CD14-positive monocyte (primary cell): ENCODE data around the gene CD226. TPM values are rescaled to one million over a fixed set of nuclear protein-coding genes. Genes with fewer than 3 reads are reported as not detected.

Experiments
- DNase-seq, 3 donors: peaks; one replicate each; pipeline ENCODE4 v3.0.0-alpha.2; 2011 to 2022
- H2AFZ ChIP-seq: 2 replicates; pipeline ENCODE4 v1.6.0; 2012; ENCODE audit warnings: mild to moderate bottlenecking, low read depth, low read length, inconsistent platforms; ENCODE audit not compliant: insufficient read depth, poor library complexity, severe bottlenecking
- H3K27ac ChIP-seq, 2 donors: 1 replicate in 1 of 2; 2 replicates in 1 of 2; pipeline ENCODE4 v1.5.1; 2012 to 2013; ENCODE audit warnings: low read length in 2 of 2, control low read depth in 1 of 2, inconsistent platforms in 1 of 2, low read depth in 1 of 2, mild to moderate bottlenecking in 1 of 2
- H3K27me3 ChIP-seq, 2 donors: one replicate each; pipeline versions ENCODE4 v1.6.0 to v1.6.1; 2011 to 2013; ENCODE audit warnings: low read length in 2 of 2; ENCODE audit not compliant: control insufficient read depth in 2 of 2, insufficient read depth in 2 of 2
- H3K36me3 ChIP-seq, 2 donors: replicated peaks in 1 of 2; 1 replicate in 1 of 2; 2 replicates in 1 of 2; pipeline versions ENCODE4 v1.5.1 to v1.6.1; 2012 to 2013; ENCODE audit warnings: low read length in 2 of 2, control low read depth in 1 of 2, inconsistent platforms in 1 of 2, mild to moderate bottlenecking in 1 of 2; ENCODE audit not compliant: insufficient read depth in 2 of 2, control insufficient read depth in 1 of 2
- H3K4me1 ChIP-seq, 2 donors: 1 replicate in 1 of 2; 2 replicates in 1 of 2; pipeline versions ENCODE4 v1.5.1 to v1.6.1; 2012 to 2013; ENCODE audit warnings: low read length in 2 of 2, control low read depth in 1 of 2, inconsistent platforms in 1 of 2, mild to moderate bottlenecking in 1 of 2, moderate library complexity in 1 of 2; ENCODE audit not compliant: insufficient read depth in 2 of 2, control insufficient read depth in 1 of 2
- H3K4me2 ChIP-seq: replicated peaks from 2 replicates; pipeline ENCODE3; 2012; ENCODE audit warnings: low read length, moderate library complexity, mild to moderate bottlenecking; ENCODE audit not compliant: poor library complexity, severe bottlenecking; ENCODE audit errors: extremely low read depth
- H3K4me3 ChIP-seq, 3 experiments: fragments of 200-600 bp in 1 of 3; sonication (generic) in 1 of 3; replicated peaks in 1 of 3; 1 replicate in 2 of 3; 2 replicates in 1 of 3; pipeline ENCODE4 v1.5.1; 2011 to 2013; ENCODE audit warnings: low read length in 3 of 3, mild to moderate bottlenecking in 3 of 3, control low read depth in 2 of 3, low read depth in 2 of 3, inconsistent platforms in 1 of 3, moderate library complexity in 1 of 3
- H3K79me2 ChIP-seq: 2 replicates; pipeline ENCODE4 v1.6.0; 2012; ENCODE audit warnings: mild to moderate bottlenecking, control low read depth, inconsistent platforms, low read length, moderate library complexity; ENCODE audit not compliant: insufficient read depth
- H3K9ac ChIP-seq: 2 replicates; pipeline ENCODE4 v1.6.0; 2017; ENCODE audit warnings: low read length, mild to moderate bottlenecking; ENCODE audit not compliant: insufficient read depth, poor library complexity, severe bottlenecking
- H3K9me3 ChIP-seq, 2 donors: replicated peaks in 1 of 2; 1 replicate in 1 of 2; 2 replicates in 1 of 2; pipeline versions ENCODE4 v1.5.1 to v1.6.1; 2012 to 2013; ENCODE audit warnings: low read length in 2 of 2, control low read depth in 1 of 2; ENCODE audit not compliant: control insufficient read depth in 1 of 2, insufficient read depth in 1 of 2
- H4K20me1 ChIP-seq: 2 replicates; pipeline ENCODE4 v1.6.0; 2012; ENCODE audit warnings: mild to moderate bottlenecking, low read length, control low read depth, moderate library complexity; ENCODE audit not compliant: insufficient read depth
- H3K27ac Mint-ChIP-seq, 7 donors: one replicate each; pipeline ENCODE4 v1.8.0; 2020; ENCODE audit warnings: mild to moderate bottlenecking in 7 of 7, mixed read lengths in 7 of 7, moderate library complexity in 6 of 7, inconsistent platforms in 2 of 7
- H3K27me3 Mint-ChIP-seq, 3 donors: one replicate each; pipeline ENCODE4 v1.8.0; 2021 to 2022; ENCODE audit warnings: low read depth in 3 of 3, mild to moderate bottlenecking in 3 of 3, mixed read lengths in 3 of 3, moderate library complexity in 3 of 3, inconsistent platforms in 1 of 3
- H3K36me3 Mint-ChIP-seq, 2 donors: one replicate each; pipeline ENCODE4 v1.8.0; 2020; ENCODE audit warnings: mixed read lengths in 2 of 2, inconsistent platforms in 1 of 2, mild to moderate bottlenecking in 1 of 2
- H3K4me1 Mint-ChIP-seq: one replicate; pipeline ENCODE4 v1.8.0; 2020; ENCODE audit warnings: mild to moderate bottlenecking, mixed read lengths
- H3K4me3 Mint-ChIP-seq, 2 donors: one replicate each; pipeline ENCODE4 v1.8.0; 2020; ENCODE audit warnings: mild to moderate bottlenecking in 2 of 2, mixed read lengths in 2 of 2, moderate library complexity in 1 of 2
- H3K9me3 Mint-ChIP-seq, 7 donors: one replicate each; pipeline ENCODE4 v1.8.0; 2020 to 2022; ENCODE audit warnings: mixed read lengths in 7 of 7, mild to moderate bottlenecking in 6 of 7, moderate library complexity in 6 of 7, inconsistent platforms in 2 of 7
- CTCF ChIP-seq: fragments of 200-600 bp; IDR thresholded peaks from one replicate; pipeline ENCODE4 v1.8.0; 2022; ENCODE audit warnings: antibody characterized with exemption, mild to moderate bottlenecking
- WGBS: methylation state at CpG from one replicate; pipeline ENCODE4 v1.1.5; 2013; ENCODE audit warnings: missing lambda C conversion rate; ENCODE audit not compliant: insufficient coverage; 5-methylcytosine and 5-hydroxymethylcytosine counted together
- intact Hi-C, 2 donors: fragments of 100-400 bp; cut with micrococcal nuclease; formaldehyde crosslinking; loops; one replicate each; pipeline versions ENCODE4 v1.15.0 to v1.15.1; 2023
- polyA plus RNA-seq, 3 donors: library from polyadenylated mRNA; depleted of rRNA in 1 of 3; unstranded in 2 of 3; stranded (reverse) in 1 of 3; fragments of 300-500 nt in 2 of 3; fragments of >200 nt in 1 of 3; fragmentation: Illumina TruSeq in 2 of 3; gene quantifications; 1 replicate in 2 of 3; 2 replicates in 1 of 3; pipeline ENCODE4 v1.2.3, GENCODE V29; 2012 to 2021

CD226 gene
- polyA plus RNA-seq, 3 donors = 0.53 to 1.1 (median 0.65) TPM

GRCh38 chr18:69974365-69974764 lies 26.7 kb upstream of the CD226 start:
- Histone ChIP-seq H4K20me1 (no peaks in the 10 kb centered on the region), H3K27me3 (no peaks in the 10 kb centered on the region), H3K9ac (no peak overlapping the region), H3K27ac (no peak overlapping the region), H3K4me3 (no peak overlapping the region), H3K9me3 (peaks cover 14 to 28% of the 10 kb centered on the region in 2 donors), H3K4me1 (peaks cover 2 to 4% of the 10 kb centered on the region in 2 donors), H3K79me2 (no peaks in the 10 kb centered on the region), H2AFZ (no peak overlapping the region), H3K36me3 (no peaks in the 10 kb centered on the region), H3K4me2 (no peak overlapping the region)
- TF ChIP-seq CTCF = no peak
- intact Hi-C loops = no loop called here
- Mint-ChIP-seq H3K36me3 (peaks cover 6% of the 10 kb centered on the region in 2 donors), H3K9me3 (peaks cover 4 to 43% (median 29%) of the 10 kb centered on the region in 7 donors), H3K4me3 (no peak overlapping the region), H3K27me3 (no peaks in the 10 kb centered on the region), H3K4me1 (peaks cover 9% of the 10 kb centered on the region), H3K27ac (no peak overlapping the region)
- DNase-seq = peak in 2 of 3 donors; percentile 27 to 67
- 100% methylated on average over 1 of the region's 1 CpG for WGBS

- TF ChIP-seq CTCF = no peak
- no peak overlapping the region for H3K9ac ChIP-seq
- no peaks in the 10 kb centered on the region for H3K79me2 ChIP-seq
- H4K20me1 ChIP-seq = no peaks in the 10 kb centered on the region
- H3K36me3 ChIP-seq = no peaks in the 10 kb centered on the region
- peaks cover 0 to 1% (median 0%) of the 10 kb centered on the region in 3 donors for H3K27me3 Mint-ChIP-seq
- peaks cover 2 to 18% (median 14%) of the 10 kb centered on the region in 7 donors for H3K9me3 Mint-ChIP-seq
- no peak overlapping the region for H3K4me3 Mint-ChIP-seq
- H3K27ac Mint-ChIP-seq = no peak overlapping the region
- intact Hi-C loops = no loop called here
- no peak overlapping the region for H3K27ac ChIP-seq
- H3K4me1 ChIP-seq = peaks cover 4% of the 10 kb centered on the region in 2 donors
- peaks cover 0 to 10% of the 10 kb centered on the region in 2 donors for H3K9me3 ChIP-seq
- no peak overlapping the region for H3K4me3 ChIP-seq
- H2AFZ ChIP-seq = no peak overlapping the region
- peaks cover 9% of the 10 kb centered on the region for H3K4me1 Mint-ChIP-seq
- no peak for DNase-seq
- no peak overlapping the region for H3K4me2 ChIP-seq
- no CpG with 5 or more reads among the region's 2 CpGs for WGBS
- no peaks in the 10 kb centered on the region for H3K27me3 ChIP-seq
- no peaks in the 10 kb centered on the region for H3K36me3 Mint-ChIP-seq
These were observed 21.8 kb upstream of the CD226 start for GRCh38 chr18:69969491-69969890.
